NCI-H345 treated with DMSO at 0.1 percent for 48 hours (cell line): ENCODE measurements around the gene PSMD2.
"Not testable (repeated sequence)": the region's sequence is repeated elsewhere in the genome, so short reads cannot be mapped to it uniquely, and the experiment has no call there.

Experiments used
- DNase-seq: peaks from one replicate; lab custom pipeline; 2025; ENCODE audit not compliant: unreplicated experiment; lab: John Stamatoyannopoulos, UW

PSMD2 gene

GRCh38 chr3:184337981-184338380, 38.9 kb downstream of the PSMD2 start:
- no peak for DNase-seq

DNA sequence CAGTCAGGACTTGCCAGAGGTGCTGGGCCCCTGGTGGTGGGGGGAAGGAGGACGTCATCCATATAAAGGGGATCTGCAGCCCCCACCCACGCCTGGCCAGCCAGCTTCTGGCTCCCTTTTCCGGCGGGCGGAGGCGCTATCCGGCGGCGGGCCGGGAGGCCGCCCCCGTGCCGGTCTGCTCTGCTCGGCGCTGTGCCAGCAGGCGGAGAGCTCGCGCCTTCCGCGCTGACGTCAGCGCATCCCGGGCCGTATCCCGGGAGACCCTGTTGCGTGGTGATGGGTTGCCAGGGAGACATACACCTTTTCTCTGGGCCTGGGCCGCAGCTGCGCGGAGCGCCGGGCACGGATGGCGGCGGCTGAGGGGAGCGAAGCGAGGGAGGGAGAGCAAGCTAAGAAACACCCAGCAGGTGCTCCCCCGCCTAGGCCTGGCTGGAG, 39.5 kb downstream of the PSMD2 start:
- DNase-seq: peak; percentile 94

DNA sequence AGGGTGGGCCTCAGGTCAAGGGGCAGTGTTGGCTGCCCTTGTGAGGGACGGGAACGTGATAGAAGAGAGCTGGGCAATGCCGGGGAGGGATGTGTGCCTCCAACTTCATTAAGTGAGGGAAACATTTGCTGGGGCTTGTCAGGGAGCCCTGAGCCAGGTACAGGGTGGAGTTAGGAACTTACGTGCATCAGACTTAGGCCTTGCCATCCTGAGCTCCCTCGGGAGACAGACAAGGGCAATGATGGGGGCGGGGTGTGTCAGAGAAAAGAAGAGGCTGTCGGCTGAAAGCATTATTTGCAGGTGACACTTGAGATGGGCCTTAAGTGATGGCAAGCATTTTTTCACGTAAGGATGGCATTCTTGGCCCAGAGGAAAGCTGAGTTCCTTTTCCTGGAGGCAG, 40.0 kb downstream of the PSMD2 start:
- no peak for DNase-seq

GRCh38 chr3:184339451-184340135, 40.6 kb downstream of the PSMD2 start:
- not testable (repeated sequence) for DNase-seq

- DNase-seq: no peak
These were observed 42.9 kb downstream of the PSMD2 start for GRCh38 chr3:184341925-184342324.

DNA sequence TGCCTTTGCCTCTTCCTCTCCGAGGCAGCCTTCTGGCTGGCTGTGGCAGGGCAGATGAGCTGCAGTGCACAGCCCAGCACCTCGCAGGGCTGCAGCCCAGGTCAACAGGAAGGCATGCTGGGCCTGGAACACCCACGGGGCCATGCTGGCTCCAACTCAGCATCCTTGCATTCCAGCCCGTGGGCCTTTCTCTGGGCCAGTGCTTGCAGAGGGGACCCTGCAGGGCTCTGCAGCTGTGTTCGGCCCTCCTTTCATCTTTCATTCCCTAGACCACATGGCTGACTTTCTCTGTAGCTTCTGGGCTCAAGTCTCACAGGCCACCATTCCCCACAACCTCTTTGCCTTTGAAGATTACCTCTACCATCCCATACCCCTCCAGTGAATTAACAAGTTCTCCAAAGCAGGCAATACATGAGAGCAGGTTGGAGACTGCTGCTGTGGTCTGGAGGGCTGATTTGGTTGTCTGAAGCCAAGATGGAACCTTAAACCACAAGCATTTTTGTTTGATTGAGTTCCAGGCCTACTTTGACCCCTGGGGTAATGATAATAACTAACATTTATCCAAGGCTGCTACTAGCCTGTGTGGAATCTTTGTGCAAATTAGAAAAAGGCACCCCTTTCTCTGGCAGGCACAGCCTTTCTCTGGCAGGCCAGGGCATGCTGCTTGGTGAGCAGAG, 44.3 kb downstream of the PSMD2 start:
- DNase-seq: no peak

- no peak for DNase-seq
These were observed 45.7 kb downstream of the PSMD2 start for GRCh38 chr3:184344579-184345316.

DNA sequence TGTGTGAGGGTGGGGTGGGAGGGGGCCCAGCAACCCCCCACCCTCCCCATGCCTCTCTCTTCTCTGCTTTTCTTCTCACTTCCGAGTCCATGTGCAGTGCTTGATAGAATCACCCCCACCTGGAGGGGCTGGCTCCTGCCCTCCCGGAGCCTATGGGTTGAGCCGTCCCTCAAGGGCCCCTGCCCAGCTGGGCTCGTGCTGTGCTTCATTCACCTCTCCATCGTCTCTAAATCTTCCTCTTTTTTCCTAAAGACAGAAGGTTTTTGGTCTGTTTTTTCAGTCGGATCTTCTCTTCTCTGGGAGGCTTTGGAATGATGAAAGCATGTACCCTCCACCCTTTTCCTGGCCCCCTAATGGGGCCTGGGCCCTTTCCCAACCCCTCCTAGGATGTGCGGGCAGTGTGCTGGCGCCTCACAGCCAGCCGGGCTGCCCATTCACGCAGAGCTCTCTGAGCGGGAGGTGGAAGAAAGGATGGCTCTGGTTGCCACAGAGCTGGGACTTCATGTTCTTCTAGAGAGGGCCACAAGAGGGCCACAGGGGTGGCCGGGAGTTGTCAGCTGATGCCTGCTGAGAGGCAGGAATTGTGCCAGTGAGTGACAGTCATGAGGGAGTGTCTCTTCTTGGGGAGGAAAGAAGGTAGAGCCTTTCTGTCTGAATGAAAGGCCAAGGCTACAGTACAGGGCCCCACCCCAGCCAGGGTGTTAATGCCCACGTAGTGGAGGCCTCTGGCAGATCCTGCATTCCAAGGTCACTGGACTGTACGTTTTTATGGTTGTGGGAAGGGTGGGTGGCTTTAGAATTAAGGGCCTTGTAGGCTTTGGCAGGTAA, 46.5 kb downstream of the PSMD2 start:
- DNase-seq: peak; percentile 51

DNA sequence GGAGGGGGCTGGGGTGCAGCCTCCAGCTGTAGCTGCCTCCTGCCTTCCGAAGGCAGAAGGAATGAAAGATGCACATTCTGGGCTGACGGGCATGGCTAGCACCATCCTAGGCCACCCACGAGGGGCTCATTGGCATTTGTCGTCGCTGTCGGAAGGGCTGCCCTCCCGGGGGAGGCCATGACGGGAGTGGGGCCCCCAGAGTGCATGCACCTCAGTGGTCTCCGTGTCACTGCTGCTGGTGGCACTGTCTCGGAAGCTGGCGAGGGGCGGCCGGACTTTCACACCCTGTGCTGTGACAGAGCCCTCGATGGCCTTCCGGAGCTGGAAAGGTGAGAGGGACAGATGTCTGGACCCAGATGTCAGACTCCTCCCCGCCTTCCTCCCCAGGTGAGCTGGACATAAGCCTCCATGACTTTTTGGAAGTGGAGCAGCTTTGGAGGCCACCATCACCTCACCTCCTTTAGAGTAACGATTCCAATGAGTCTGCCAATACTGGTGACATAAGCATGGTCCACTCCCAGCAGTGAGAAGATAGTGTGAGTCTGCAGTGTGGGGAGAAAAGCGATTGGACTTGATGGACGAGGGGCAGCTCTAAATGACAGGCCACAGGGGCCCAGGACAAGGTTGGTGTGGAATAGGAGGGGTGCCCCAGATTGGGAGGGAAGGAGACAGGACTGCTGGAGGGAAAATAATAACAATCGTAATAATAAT, 47.6 kb downstream of the PSMD2 start:
- no peak for DNase-seq

GRCh38 chr3:184347321-184348056, 48.4 kb downstream of the PSMD2 start:
- DNase-seq: no peak

- no peak for DNase-seq
These were observed 49.0 kb downstream of the PSMD2 start for GRCh38 chr3:184348057-184348382.

GRCh38 chr3:184349563-184350470, 50.8 kb downstream of the PSMD2 start:
- DNase-seq: no peak

DNA sequence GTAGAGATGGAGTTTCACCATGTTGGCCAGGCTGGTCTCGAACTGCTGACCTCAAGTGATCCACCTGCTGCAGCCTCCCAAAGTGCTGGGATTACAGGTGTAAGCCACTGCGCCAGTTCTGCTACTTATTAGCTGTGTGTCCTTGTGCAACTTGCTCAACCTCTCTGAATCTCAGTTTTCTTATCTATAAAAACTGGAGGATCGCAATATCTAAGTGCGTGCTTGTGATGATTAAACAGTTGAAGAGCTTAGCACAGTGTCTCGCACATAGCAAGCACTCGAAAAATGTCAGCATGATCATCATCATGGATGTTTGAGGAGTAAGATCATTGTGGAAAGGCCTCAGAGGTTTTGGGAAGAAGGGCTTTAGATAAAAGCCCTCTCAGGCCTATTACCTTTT, 51.6 kb downstream of the PSMD2 start:
- no peak for DNase-seq

DNA sequence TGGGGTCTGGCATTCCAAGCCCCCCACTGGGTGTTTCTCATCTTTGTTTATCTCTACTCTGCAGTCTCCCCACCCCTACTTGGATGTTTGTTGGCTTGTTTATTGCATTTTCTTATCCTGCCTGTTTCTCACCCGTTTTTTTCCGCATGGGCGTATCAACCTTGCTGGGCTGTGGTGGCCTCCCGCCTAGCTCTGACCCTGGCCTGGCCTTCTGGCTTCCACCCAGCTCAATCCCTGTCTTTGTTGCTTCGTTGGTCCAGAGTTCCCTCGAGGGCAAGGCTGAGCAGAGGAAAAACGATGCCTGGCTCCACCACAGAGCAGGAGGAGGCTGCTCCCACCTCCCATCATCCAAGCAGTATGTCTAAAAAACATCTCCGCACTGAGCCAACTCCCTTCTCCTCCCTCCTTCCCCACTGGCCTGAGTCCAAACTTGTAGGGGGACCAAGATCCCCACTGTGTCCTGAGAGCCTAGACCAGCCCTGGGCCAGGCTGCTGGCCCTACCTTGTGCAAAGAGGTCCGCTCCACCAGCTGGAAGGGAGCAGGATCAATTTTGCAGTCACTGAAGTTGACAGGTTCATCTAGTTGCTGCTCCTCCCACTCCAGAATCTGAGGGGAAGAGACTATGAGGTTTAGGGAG, 52.6 kb downstream of the PSMD2 start:
- no peak for DNase-seq

GRCh38 chr3:184352149-184352785, 53.2 kb downstream of the PSMD2 start:
- DNase-seq: no peak

DNA sequence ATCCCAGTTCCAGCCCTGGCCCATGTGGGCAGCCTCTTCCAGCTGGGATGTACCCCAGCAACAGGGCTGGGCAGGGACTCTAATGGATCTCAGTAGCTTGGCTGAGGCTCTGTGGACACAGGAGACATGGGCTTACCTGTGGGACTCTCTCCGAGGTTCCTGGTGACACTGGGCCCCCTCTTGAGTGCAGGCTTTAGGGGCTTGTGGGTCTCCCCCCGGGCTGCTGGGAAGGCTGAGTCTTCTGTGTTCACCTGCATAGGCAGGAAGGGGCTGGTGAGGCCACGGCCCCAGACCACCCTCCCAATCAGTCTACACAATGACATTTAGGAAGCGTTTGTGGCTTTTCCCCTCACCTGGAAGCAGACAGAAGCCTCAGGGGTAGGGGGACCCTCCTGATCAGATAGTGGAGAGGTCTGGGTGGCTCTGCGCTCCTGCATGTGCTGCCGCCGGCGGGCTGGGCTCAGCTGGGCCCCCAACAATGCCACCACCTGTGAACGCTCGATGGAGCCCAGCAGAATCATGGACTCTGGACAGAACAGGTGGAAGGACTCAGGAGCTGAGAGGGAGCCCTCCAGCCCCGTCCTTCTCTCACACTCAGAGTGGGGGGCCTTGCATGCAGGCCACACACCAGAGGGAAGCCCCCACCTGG, 54.0 kb downstream of the PSMD2 start:
- no peak for DNase-seq

GRCh38 chr3:184353546-184353941, 54.5 kb downstream of the PSMD2 start:
- DNase-seq: no peak
